Frontal cortex (tissue), 4 donors: Measurements from ENCODE around the gene GRID1. TPM values are rescaled to one million over a fixed set of nuclear protein-coding genes. Genes with fewer than 3 reads are reported as not detected.
A peak's percentile ranks its signal among the peaks of the same experiment; 100 is the strongest.

Source experiments
- DNase-seq, 2 donors: peaks; one replicate each; pipeline ENCODE4 v3.0.0; 2012; ENCODE audit warnings: low spot score in 2 of 2
- FAIRE-seq: peaks from 2 replicates; lab custom pipeline; 2012; peaks lifted over from hg19 to GRCh38; lab: Jason Lieb, UNC
- total RNA-seq: library from RNA; depleted of rRNA; stranded (reverse); fragments of >200 nt; gene quantifications from one replicate; pipeline ENCODE4 v1.2.3, GENCODE V29; 2014
- donor health status: control.
- donor health status: control.
- donor health status: control.

Gene GRID1
- total RNA-seq, 1 donor from 2014 or later, result 12.6 TPM

- FAIRE-seq (no peak), DNase-seq (no peak)
Observed at GRCh38 chr10:86226016-86226415, 140.6 kb downstream of the GRID1 start.

GRCh38 chr10:86225103-86225782 lies 141.4 kb downstream of the GRID1 start:
- no peak for FAIRE-seq
- peak in 1 of 2 donors; percentile 58 for DNase-seq

- FAIRE-seq (no peak), DNase-seq (no peak)
Observed at GRCh38 chr10:86224354-86225102, 142.1 kb downstream of the GRID1 start.

- no peak for DNase-seq
- no peak for FAIRE-seq
Observed at GRCh38 chr10:86223256-86223655, 143.3 kb downstream of the GRID1 start.

- FAIRE-seq, result no peak
- DNase-seq, result no peak
Observed at GRCh38 chr10:86222687-86223086, 143.9 kb downstream of the GRID1 start.

- FAIRE-seq, result no peak
- DNase-seq, result no peak
Observed at GRCh38 chr10:86222336-86222650, 144.3 kb downstream of the GRID1 start.

GRCh38 chr10:86221442-86222335 lies 144.9 kb downstream of the GRID1 start:
- no peak for FAIRE-seq
- DNase-seq, result no peak

- FAIRE-seq (no peak), DNase-seq (no peak)
Observed at GRCh38 chr10:86220626-86221025, 146.0 kb downstream of the GRID1 start.

GRCh38 chr10:86219271-86219670 lies 147.3 kb downstream of the GRID1 start:
- FAIRE-seq (no peak), DNase-seq (no peak)

- no peak for FAIRE-seq
- DNase-seq, result no peak
Observed at GRCh38 chr10:86218842-86219241, 147.8 kb downstream of the GRID1 start.

GRCh38 chr10:86218160-86218559 lies 148.4 kb downstream of the GRID1 start:
- FAIRE-seq (no peak), DNase-seq (no peak)

- no peak for FAIRE-seq
- no peak for DNase-seq
Observed at GRCh38 chr10:86217371-86218080, 149.1 kb downstream of the GRID1 start.

GRCh38 chr10:86216886-86217285 lies 149.7 kb downstream of the GRID1 start:
- FAIRE-seq (no peak), DNase-seq (no peak)

- no peak for DNase-seq
- no peak for FAIRE-seq
Observed at GRCh38 chr10:86215712-86216111, 150.9 kb downstream of the GRID1 start.

GRCh38 chr10:86215046-86215445 lies 151.5 kb downstream of the GRID1 start:
- DNase-seq, result no peak
- no peak for FAIRE-seq

GRCh38 chr10:86213148-86213547 lies 153.4 kb downstream of the GRID1 start:
- no peak for DNase-seq
- no peak for FAIRE-seq

- FAIRE-seq, result no peak
- DNase-seq, result no peak
Observed at GRCh38 chr10:86212391-86212700, 154.2 kb downstream of the GRID1 start.

- DNase-seq, result no peak
- FAIRE-seq, result no peak
Observed at GRCh38 chr10:86211691-86212390, 154.8 kb downstream of the GRID1 start.

GRCh38 chr10:86210416-86210815 lies 156.2 kb downstream of the GRID1 start:
- FAIRE-seq (no peak), DNase-seq (no peak)

- FAIRE-seq, result no peak
- no peak for DNase-seq
Observed at GRCh38 chr10:86209726-86210125, 156.9 kb downstream of the GRID1 start.
